Measurements from ENCODE around the gene SLX4IP. TPM values are rescaled to one million over a fixed set of nuclear protein-coding genes. Genes with fewer than 3 reads are reported as not detected.

SLX4IP gene
- total and polyA plus RNA-seq, 2 of the 13 experiments (the other 11 are each of a cell fraction or from before 2014, with no cell fraction given): 3.6 to 7.3 TPM

DNA sequence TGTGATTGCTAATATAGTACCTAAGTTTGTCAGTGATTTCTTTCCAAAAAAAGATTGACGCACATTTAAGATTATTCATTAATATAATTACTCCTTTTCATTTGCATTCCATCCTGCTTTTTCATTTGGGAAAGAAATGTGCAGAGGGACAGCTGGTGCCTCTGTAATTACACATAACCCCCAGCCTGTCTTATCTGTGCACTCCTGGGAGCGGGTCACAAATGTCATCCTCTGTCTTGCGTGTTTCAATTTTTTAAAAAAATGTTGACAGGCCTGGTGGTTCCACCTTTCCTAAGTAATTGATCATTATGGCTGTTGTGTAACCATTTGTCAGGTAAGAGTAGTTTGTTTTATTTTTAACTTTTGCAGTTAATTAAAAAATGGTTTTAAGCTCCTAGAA, 92.7 kb downstream of the SLX4IP start (continued):
- no peak for TF ChIP-seq THRA (CRISPR knock-in tag; IDR thresholded peaks at IDR 0.05; ENCODE audit: borderline replicate concordance)
- TF ChIP-seq ZNF598 (CRISPR knock-in tag; IDR thresholded peaks at IDR 0.05; ENCODE audit: borderline replicate concordance): no peak
- TF ChIP-seq ELF4 (CRISPR knock-in tag; IDR thresholded peaks at IDR 0.05; ENCODE audit: borderline replicate concordance): no peak
- TF ChIP-seq, protein P1, sequence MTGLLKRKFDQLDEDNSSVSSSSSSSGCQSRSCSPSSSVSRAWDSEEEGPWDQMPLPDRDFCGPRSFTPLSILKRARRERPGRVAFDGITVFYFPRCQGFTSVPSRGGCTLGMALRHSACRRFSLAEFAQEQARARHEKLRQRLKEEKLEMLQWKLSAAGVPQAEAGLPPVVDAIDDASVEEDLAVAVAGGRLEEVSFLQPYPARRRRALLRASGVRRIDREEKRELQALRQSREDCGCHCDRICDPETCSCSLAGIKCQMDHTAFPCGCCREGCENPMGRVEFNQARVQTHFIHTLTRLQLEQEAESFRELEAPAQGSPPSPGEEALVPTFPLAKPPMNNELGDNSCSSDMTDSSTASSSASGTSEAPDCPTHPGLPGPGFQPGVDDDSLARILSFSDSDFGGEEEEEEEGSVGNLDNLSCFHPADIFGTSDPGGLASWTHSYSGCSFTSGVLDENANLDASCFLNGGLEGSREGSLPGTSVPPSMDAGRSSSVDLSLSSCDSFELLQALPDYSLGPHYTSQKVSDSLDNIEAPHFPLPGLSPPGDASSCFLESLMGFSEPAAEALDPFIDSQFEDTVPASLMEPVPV (CRISPR knock-in tag; IDR thresholded peaks at IDR 0.05): no peak
- no peak for TF ChIP-seq PITX1 (CRISPR knock-in tag; IDR thresholded peaks at IDR 0.05)
- no peak for TF ChIP-seq RFX1 (IDR thresholded peaks at IDR 0.05)
- TF ChIP-seq ZNF30 (CRISPR knock-in tag; IDR thresholded peaks at IDR 0.05): no peak

- no peak overlapping the region for H2AFZ ChIP-seq (ENCODE audit: low read length)
- H3K4me1 ChIP-seq (ENCODE audit: insufficient read depth, low read length): peaks cover 15% of the 10 kb centered on the region
- no peak overlapping the region for H3K9ac ChIP-seq (ENCODE audit: insufficient read depth, low read depth, low read length)
- ATAC-seq: no peak
- H4K20me1 ChIP-seq (ENCODE audit: insufficient read depth, low read length): no peaks in the 10 kb centered on the region
- no peak overlapping the region for H3K27ac ChIP-seq (ENCODE audit: extremely low read length, insufficient read depth, low read length)
- no peak for FAIRE-seq
- DNase-seq (ENCODE audit: low spot score): no peak
- no peaks in the 10 kb centered on the region for H3K79me2 ChIP-seq (ENCODE audit: insufficient read depth, low read length)
- TF ChIP-seq ZNF709 (CRISPR knock-in tag; IDR thresholded peaks at IDR 0.05): no peak
- TF ChIP-seq ZNF607 (CRISPR knock-in tag; IDR thresholded peaks at IDR 0.05; ENCODE audit: borderline replicate concordance): no peak
- TF ChIP-seq ZNF737 (CRISPR knock-in tag; IDR thresholded peaks at IDR 0.05; ENCODE audit: borderline replicate concordance): no peak
- no peak for TF ChIP-seq ARID3A (IDR thresholded peaks at IDR 0.05; ENCODE audit: low read depth, low read length)
- TF ChIP-seq NFE2L1 (CRISPR knock-in tag; IDR thresholded peaks at IDR 0.05; ENCODE audit: borderline replicate concordance): no peak
- 100% methylated on average over 2 of the region's 2 CpGs for WGBS (ENCODE audit: low lambda C conversion rate)
- no peak overlapping the region for H3K4me2 ChIP-seq (ENCODE audit: low read depth, low read length)
- no peak overlapping the region for H3K4me3 ChIP-seq (replicated peaks in 1 of 3; ENCODE audit: insufficient read depth in 1 of 3, low read depth in 2 of 3, low read length in 3 of 3)
- POLR2A ChIA-PET: no interaction called here
- H3K9me3 ChIP-seq (ENCODE audit: low read length): no peaks in the 10 kb centered on the region
- in situ Hi-C loops (cut with HindIII; ENCODE audit: extremely low pct_ligation_motif_present, low pct_unique_long_range_greater_than_20kb) (loop anchor here (10.0 kb wide), 1 partner anchor 556 kb away; no protein-coding TSS in a partner anchor), intact Hi-C loops (cut with micrococcal nuclease; ENCODE audit: unreplicated experiment) (no loop called here)
- H3K27me3 ChIP-seq (ENCODE audit: control insufficient read depth in 1 of 2, insufficient read depth in 2 of 2, low read length in 2 of 2): no peaks in the 10 kb centered on the region
- no peaks in the 10 kb centered on the region; a peak in 1 of 5 replicates for H3K36me3 ChIP-seq (replicated peaks in 1 of 2; ENCODE audit: control insufficient read depth in 1 of 2, insufficient read depth in 2 of 2, low read length in 2 of 2)
- no TSS peak for BruUV-seq (replicated peaks)
- CTCF ChIA-PET (ENCODE audit: low intra/inter-chr PET ratio, low total read pairs): no interaction called here
These were observed 95.8 kb downstream of the SLX4IP start for GRCh38 chr20:10530883-10531282.
